Fibroblast of lung (primary cell): ENCODE measurements around the gene NTRK3. TPM values are rescaled to one million over a fixed set of nuclear protein-coding genes. Genes with fewer than 3 reads are reported as not detected.

ENCODE experiments used
- DNase-seq, 2 donors: peaks; one replicate each; pipeline versions ENCODE4 v3.0.0 to v3.0.0-alpha.2; 2010; ENCODE audit warnings: low read depth in 2 of 2
- H2AFZ ChIP-seq: 2 replicates; pipeline ENCODE4 v1.5.1; 2012; ENCODE audit warnings: low read length, control low read depth, inconsistent platforms
- H3K27ac ChIP-seq: 2 replicates; pipeline ENCODE4 v1.5.1; 2011; ENCODE audit warnings: low read length, control low read depth; ENCODE audit not compliant: insufficient read depth
- H3K27me3 ChIP-seq: 2 replicates; pipeline ENCODE4 v1.5.1; 2011; ENCODE audit warnings: mild to moderate bottlenecking, low read length; ENCODE audit not compliant: control insufficient read depth, insufficient read depth
- H3K36me3 ChIP-seq: 2 replicates; pipeline ENCODE4 v1.5.1; 2011; ENCODE audit warnings: low read length; ENCODE audit not compliant: control insufficient read depth, insufficient read depth
- H3K4me1 ChIP-seq: 2 replicates; pipeline ENCODE4 v1.5.1; 2011; ENCODE audit warnings: low read length; ENCODE audit not compliant: control insufficient read depth, insufficient read depth; ENCODE audit errors: extremely low read depth
- H3K4me2 ChIP-seq: 2 replicates; pipeline ENCODE4 v1.5.1; 2011; ENCODE audit warnings: low read length, control low read depth; ENCODE audit not compliant: insufficient read depth; ENCODE audit errors: extremely low read depth
- H3K4me3 ChIP-seq, 4 experiments: fragments of 200-600 bp in 1 of 4; sonication (generic) in 1 of 4; replicated peaks in 1 of 4; 2 replicates each; pipeline ENCODE4 v1.5.1; 2011 to 2016; ENCODE audit warnings: low read length in 4 of 4, low read depth in 3 of 4, mild to moderate bottlenecking in 3 of 4, control low read depth in 2 of 4, inconsistent platforms in 1 of 4, mixed read lengths in 1 of 4; ENCODE audit not compliant: insufficient read depth in 1 of 4; ENCODE audit errors: control extremely low read depth in 1 of 4
- H3K79me2 ChIP-seq: 2 replicates; pipeline ENCODE4 v1.5.1; 2012; ENCODE audit warnings: mild to moderate bottlenecking, low read length, inconsistent platforms; ENCODE audit not compliant: control insufficient read depth, insufficient read depth
- H3K9ac ChIP-seq: 2 replicates; pipeline ENCODE4 v1.5.1; 2011; ENCODE audit warnings: mild to moderate bottlenecking, low read length, control low read depth; ENCODE audit not compliant: insufficient read depth
- H3K9me3 ChIP-seq: 2 replicates; pipeline ENCODE4 v1.5.1; 2012; ENCODE audit warnings: low read depth, low read length; ENCODE audit not compliant: control insufficient read depth, insufficient read depth
- H4K20me1 ChIP-seq: 2 replicates; pipeline ENCODE4 v1.5.1; 2011; ENCODE audit warnings: low read length; ENCODE audit not compliant: control insufficient read depth, insufficient read depth; ENCODE audit errors: extremely low read depth
- EZH2 ChIP-seq: IDR thresholded peaks from 2 replicates; pipeline ENCODE4 v1.5.1; 2012; ENCODE audit warnings: low read length, control low read depth, mild to moderate bottlenecking; ENCODE audit errors: missing control alignments
- polyA plus RNA-seq, 2 donors: library from polyadenylated mRNA; depleted of rRNA in 1 of 2; stranded (reverse) in 1 of 2; unstranded in 1 of 2; fragments of >200 nt; gene quantifications; 2 replicates each; pipeline ENCODE4 v1.2.1, GENCODE V29; 2011 to 2012; ENCODE audit warnings: missing spikeins in 1 of 2
- total RNA-seq: library from RNA; depleted of rRNA; stranded (reverse); fragments of >200 nt; gene quantifications from 2 replicates; pipeline ENCODE4 v1.2.1, GENCODE V29; 2014
- TF ChIP-seq, protein P1 (sequence below), 2 donors: IDR thresholded peaks in 1 of 2; conservative IDR thresholded peaks in 1 of 2; 1 replicate in 1 of 2; 2 replicates in 1 of 2; pipeline ENCODE4 v1.5.1; 2011 to 2012; ENCODE audit warnings: low read length in 2 of 2, control low read depth in 1 of 2, inconsistent platforms in 1 of 2, low read depth in 1 of 2, mild to moderate bottlenecking in 1 of 2

Gene NTRK3
- total and polyA plus RNA-seq, 2 donors (not counting 1 experiment from before 2014, with no cell fraction given): 0.06 TPM; not detected in 1

DNA sequence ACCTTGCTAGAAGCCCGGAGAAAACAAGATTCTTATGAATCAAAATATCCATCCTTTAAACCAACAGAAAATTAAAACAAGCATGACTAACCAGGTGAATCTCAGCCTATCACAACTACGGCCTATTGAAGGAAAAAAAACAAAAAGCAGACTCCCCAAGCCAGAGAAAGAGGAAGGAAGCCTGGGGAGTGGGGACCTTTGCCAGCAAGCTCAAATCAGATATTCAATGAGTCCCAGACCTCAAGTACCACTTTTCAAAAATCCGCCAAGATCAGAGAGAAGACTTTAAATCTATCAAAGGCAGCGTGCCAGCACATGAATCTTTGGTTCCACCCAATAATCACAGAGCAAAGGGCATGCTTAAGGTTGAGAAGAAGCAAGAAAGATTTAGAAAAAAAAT is 253.8 kb downstream of the NTRK3 start:
- Histone ChIP-seq H3K27ac (no peak overlapping the region), H2AFZ (no peak overlapping the region), H4K20me1 (no peaks in the 10 kb centered on the region), H3K9ac (no peak overlapping the region), H3K36me3 (no peaks in the 10 kb centered on the region), H3K4me2 (no peak overlapping the region), H3K9me3 (no peaks in the 10 kb centered on the region), H3K79me2 (no peaks in the 10 kb centered on the region), H3K27me3 (no peaks in the 10 kb centered on the region), H3K4me1 (no peaks in the 10 kb centered on the region), H3K4me3 (no peak overlapping the region)
- no peak for DNase-seq
- TF ChIP-seq EZH2: no peak
- TF ChIP-seq, protein P1, sequence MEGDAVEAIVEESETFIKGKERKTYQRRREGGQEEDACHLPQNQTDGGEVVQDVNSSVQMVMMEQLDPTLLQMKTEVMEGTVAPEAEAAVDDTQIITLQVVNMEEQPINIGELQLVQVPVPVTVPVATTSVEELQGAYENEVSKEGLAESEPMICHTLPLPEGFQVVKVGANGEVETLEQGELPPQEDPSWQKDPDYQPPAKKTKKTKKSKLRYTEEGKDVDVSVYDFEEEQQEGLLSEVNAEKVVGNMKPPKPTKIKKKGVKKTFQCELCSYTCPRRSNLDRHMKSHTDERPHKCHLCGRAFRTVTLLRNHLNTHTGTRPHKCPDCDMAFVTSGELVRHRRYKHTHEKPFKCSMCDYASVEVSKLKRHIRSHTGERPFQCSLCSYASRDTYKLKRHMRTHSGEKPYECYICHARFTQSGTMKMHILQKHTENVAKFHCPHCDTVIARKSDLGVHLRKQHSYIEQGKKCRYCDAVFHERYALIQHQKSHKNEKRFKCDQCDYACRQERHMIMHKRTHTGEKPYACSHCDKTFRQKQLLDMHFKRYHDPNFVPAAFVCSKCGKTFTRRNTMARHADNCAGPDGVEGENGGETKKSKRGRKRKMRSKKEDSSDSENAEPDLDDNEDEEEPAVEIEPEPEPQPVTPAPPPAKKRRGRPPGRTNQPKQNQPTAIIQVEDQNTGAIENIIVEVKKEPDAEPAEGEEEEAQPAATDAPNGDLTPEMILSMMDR (conservative IDR thresholded peaks at IDR 0.05 in 1 of 2, IDR thresholded peaks at IDR 0.05 in 1 of 2; ENCODE audit: low read depth in 1 of 2, low read length in 2 of 2): no peak

DNA sequence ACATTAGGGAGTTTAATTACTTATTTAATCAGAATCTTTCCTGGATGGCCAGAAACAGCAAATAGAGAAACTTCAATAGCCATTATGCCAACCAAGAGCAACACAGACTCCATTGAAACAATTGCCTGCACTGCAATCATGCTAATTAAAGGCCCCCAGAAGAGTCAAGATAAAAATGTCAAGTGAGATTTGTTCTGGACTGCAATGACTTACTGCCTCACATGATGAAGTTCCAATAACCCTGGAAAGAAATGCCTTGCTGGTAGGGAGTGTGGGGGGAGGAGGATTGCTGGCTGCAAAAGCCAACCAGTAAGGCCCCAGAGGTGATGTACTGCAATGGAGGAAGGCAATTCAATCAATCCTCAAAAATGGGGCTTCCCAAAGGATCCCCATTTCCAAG is 257.9 kb downstream of the NTRK3 start:
- no peak overlapping the region for H3K4me2 ChIP-seq
- no peaks in the 10 kb centered on the region for H3K36me3 ChIP-seq
- no peaks in the 10 kb centered on the region for H3K27me3 ChIP-seq
- no peak for TF ChIP-seq EZH2
- TF ChIP-seq, protein P1 (conservative IDR thresholded peaks at IDR 0.05 in 1 of 2, IDR thresholded peaks at IDR 0.05 in 1 of 2; ENCODE audit: low read depth in 1 of 2, low read length in 2 of 2): no peak
- H2AFZ ChIP-seq: no peak overlapping the region
- H3K9ac ChIP-seq: no peak overlapping the region
- H4K20me1 ChIP-seq: no peaks in the 10 kb centered on the region
- H3K4me1 ChIP-seq: no peaks in the 10 kb centered on the region
- DNase-seq: no peak
- no peaks in the 10 kb centered on the region for H3K9me3 ChIP-seq
- H3K79me2 ChIP-seq: no peaks in the 10 kb centered on the region
- H3K4me3 ChIP-seq: no peak overlapping the region
- no peak overlapping the region for H3K27ac ChIP-seq

DNA sequence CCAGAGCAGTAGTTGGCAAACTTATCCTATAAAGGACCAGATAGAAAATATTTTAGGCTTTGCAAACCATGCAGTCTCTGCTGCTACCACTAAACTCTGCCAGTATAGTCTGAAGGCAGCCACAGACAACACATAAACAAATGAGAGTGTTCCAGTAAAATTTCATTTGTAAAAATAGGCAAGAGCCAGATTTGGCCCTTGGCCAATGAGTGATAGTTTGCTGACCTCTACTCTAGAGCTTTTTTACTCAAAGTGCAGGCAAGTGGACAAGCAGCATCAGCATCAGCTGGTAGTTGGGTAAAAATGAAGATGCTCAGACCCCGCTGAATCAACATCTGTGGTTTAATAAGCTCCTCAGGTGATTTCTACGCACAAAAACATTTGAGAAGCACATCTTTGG is 269.8 kb downstream of the NTRK3 start:
- H3K4me3 ChIP-seq: no peak overlapping the region
- H3K4me1 ChIP-seq: no peaks in the 10 kb centered on the region
- H3K79me2 ChIP-seq: no peaks in the 10 kb centered on the region
- H2AFZ ChIP-seq: no peak overlapping the region
- DNase-seq: no peak
- H3K36me3 ChIP-seq: no peaks in the 10 kb centered on the region
- no peak overlapping the region for H3K9ac ChIP-seq
- TF ChIP-seq, protein P1 (conservative IDR thresholded peaks at IDR 0.05 in 1 of 2, IDR thresholded peaks at IDR 0.05 in 1 of 2; ENCODE audit: low read depth in 1 of 2, low read length in 2 of 2): no peak
- no peak for TF ChIP-seq EZH2
- H3K27ac ChIP-seq: no peak overlapping the region
- no peak overlapping the region for H3K4me2 ChIP-seq
- H3K9me3 ChIP-seq: no peaks in the 10 kb centered on the region
- H3K27me3 ChIP-seq: no peaks in the 10 kb centered on the region
- H4K20me1 ChIP-seq: no peaks in the 10 kb centered on the region
